Activated CD4-positive, alpha-beta T cell treated with anti-CD3 and anti-CD28 coated beads for 36 hours (primary cell): ENCODE measurements around the gene RAB11FIP4. TPM values are rescaled to one million over a fixed set of nuclear protein-coding genes. Genes with fewer than 3 reads are reported as not detected.
A peak's percentile ranks its signal among the peaks of the same experiment; 100 is the strongest.

Source experiments
- ATAC-seq: fragments of 200-7000 bp; cut with Tn5 transposase; one replicate; pipeline ENCODE4 v1.10.0; 2021; ENCODE audit warnings: mild to moderate bottlenecking, moderate library complexity
- CTCF ChIA-PET: fragments of 350-600 bp; sonication (Branson Sonifier 250); formaldehyde crosslinking; loops from one replicate; lab custom pipeline; 2021; ENCODE audit warnings: antibody characterized with exemption; lab: Charles Lee
- POLR2A ChIA-PET: fragments of 350-600 bp; sonication (Branson Sonifier 250); formaldehyde crosslinking; loops from one replicate; lab custom pipeline; 2021; ENCODE audit warnings: antibody characterized with exemption, inconsistent platforms; lab: Charles Lee
- DNase-seq: peaks from one replicate; pipeline ENCODE4 v3.0.0-alpha.2; 2020
- H3K27ac Mint-ChIP-seq: one replicate; pipeline ENCODE4 v1.8.0; 2021; ENCODE audit warnings: mixed read lengths
- H3K27me3 Mint-ChIP-seq: one replicate; pipeline ENCODE4 v1.8.0; 2021; ENCODE audit warnings: mixed read lengths
- H3K36me3 Mint-ChIP-seq: one replicate; pipeline ENCODE4 v1.8.0; 2021; ENCODE audit warnings: low read depth, mixed read lengths
- H3K4me1 Mint-ChIP-seq: one replicate; pipeline ENCODE4 v1.8.0; 2021; ENCODE audit warnings: mixed read lengths
- H3K4me3 Mint-ChIP-seq: one replicate; pipeline ENCODE4 v1.8.0; 2021; ENCODE audit warnings: mild to moderate bottlenecking, moderate library complexity, mixed read lengths
- H3K9me3 Mint-ChIP-seq: one replicate; pipeline ENCODE4 v1.8.0; 2021; ENCODE audit warnings: low read depth, mixed read lengths
- intact Hi-C, 2 experiments: fragments of 100-400 bp; cut with DNase I in 1 of 2; cut with micrococcal nuclease in 1 of 2; formaldehyde crosslinking; loops; one replicate each; pipeline versions ENCODE4 v1.14.2 to v1.15.1; 2022 to 2024; cut with DNase I, micrococcal nuclease
- total RNA-seq, 2 experiments: library from RNA; stranded (reverse); gene quantifications; one replicate each; pipeline ENCODE4 v1.2.3, GENCODE V29; 2021

The RAB11FIP4 gene
- total RNA-seq, 2 experiments from 2014 or later: 30.3 to 41.4 TPM

DNA sequence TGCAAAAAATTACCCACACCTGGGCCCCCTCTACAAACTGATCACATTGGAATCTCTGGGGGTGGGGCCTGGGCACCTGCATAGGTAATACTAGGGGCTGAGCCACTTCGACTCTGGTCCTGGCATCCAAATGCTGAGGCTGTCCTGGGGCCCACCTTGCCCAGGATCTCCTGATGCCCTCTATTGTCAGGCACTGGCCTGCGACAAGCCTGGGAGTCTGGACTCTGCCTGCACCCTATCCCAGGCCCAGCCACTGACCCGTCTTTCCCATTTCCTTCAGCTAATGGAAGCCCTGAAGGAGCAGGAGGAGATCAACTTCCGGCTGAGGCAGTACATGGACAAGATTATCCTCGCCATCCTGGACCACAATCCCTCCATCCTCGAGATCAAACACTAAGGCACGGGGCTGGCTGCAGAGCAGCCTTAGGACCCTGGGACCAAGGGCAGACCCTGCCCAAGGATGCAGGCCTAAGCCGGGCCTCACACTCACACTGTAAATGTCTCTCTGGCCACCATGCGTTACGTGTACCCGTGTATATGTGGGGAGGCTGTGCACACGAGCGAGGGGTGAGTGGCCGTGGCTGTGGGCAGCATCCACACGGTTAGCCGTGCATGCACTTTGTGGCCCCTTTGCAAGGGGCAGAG, 140.0 kb downstream of the RAB11FIP4 start:
- intact Hi-C loops: loop anchor here in 1 of 2 experiments (5.0 kb wide), 1 partner anchor 311 kb away; no protein-coding TSS in a partner anchor
- peaks cover 18% of the 10 kb centered on the region for H3K4me1 Mint-ChIP-seq
- no peak for ATAC-seq
- no peak overlapping the region for H3K27ac Mint-ChIP-seq
- peaks cover 11% of the 10 kb centered on the region for H3K36me3 Mint-ChIP-seq
- CTCF ChIA-PET: interaction anchor here (0.6 to 1.4 kb wide), 2 partner anchors 92 to 311 kb away, joined by 3 read pairs; no protein-coding TSS in a partner anchor
- DNase-seq: no peak
- no peak overlapping the region for H3K4me3 Mint-ChIP-seq
- POLR2A ChIA-PET: no interaction called here
- no peaks in the 10 kb centered on the region for H3K9me3 Mint-ChIP-seq
- no peaks in the 10 kb centered on the region for H3K27me3 Mint-ChIP-seq

DNA sequence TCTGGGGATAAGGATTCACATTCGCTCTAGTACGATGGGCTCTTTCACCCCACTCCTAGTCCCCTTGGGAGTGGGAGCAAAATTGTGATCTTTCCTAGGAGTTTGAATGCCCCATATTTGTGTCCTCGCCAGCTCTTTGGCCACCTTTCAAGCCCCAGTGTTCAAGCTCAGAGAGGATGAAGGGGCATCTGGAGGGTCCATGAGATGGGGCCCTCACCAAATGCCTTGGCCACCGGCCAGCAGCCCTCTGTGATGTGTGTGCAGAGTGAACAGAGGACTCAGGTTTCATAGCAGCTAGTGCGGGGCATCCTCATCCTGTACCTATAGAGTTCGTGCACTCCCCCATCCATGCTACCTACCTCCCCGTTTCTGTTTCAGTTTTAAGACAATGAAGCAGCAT, 140.6 kb downstream of the RAB11FIP4 start:
- ATAC-seq: no peak
- H3K4me3 Mint-ChIP-seq: no peak overlapping the region
- ChIA-PET POLR2A (no interaction called here), CTCF (interaction anchor here (0.6 kb wide), 2 partner anchors 193 to 310 kb away, joined by 3 read pairs; no protein-coding TSS in a partner anchor)
- H3K27ac Mint-ChIP-seq: no peak overlapping the region
- H3K36me3 Mint-ChIP-seq: peaks cover 11% of the 10 kb centered on the region
- DNase-seq: no peak
- H3K27me3 Mint-ChIP-seq: no peaks in the 10 kb centered on the region
- intact Hi-C loops: loop anchor here in 1 of 2 experiments (5.0 kb wide), 1 partner anchor 310 kb away; no protein-coding TSS in a partner anchor
- no peaks in the 10 kb centered on the region for H3K9me3 Mint-ChIP-seq
- peaks cover 18% of the 10 kb centered on the region for H3K4me1 Mint-ChIP-seq

DNA sequence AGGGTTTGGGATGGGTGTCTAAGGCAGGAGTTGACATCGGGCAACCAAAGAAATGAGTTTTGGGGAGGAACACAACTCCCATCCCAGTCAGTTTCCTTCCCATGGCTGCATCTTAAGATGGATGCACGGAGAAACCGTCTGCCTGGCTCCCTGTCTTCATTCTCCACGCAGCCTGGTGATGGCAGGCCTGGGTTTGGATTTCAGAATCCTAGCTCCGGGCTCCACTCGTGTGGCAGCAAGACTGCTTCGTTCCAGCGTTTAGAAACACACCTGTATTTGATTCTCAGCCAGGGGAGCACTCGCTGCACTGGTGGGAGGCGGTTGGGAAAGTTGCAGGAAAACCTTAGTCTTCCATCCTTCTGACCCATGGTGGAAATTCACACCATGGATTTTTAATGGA, 141.1 kb downstream of the RAB11FIP4 start:
- ChIA-PET POLR2A (no interaction called here), CTCF (interaction anchor here (0.6 to 1.0 kb wide), 3 partner anchors 24 to 310 kb away, joined by 3 read pairs; no protein-coding TSS in a partner anchor)
- Mint-ChIP-seq H3K27ac (no peak overlapping the region), H3K27me3 (no peaks in the 10 kb centered on the region), H3K4me1 (peaks cover 18% of the 10 kb centered on the region), H3K4me3 (no peak overlapping the region), H3K9me3 (no peaks in the 10 kb centered on the region), H3K36me3 (peaks cover 11% of the 10 kb centered on the region)
- DNase-seq: no peak
- intact Hi-C loops: loop anchor here in 1 of 2 experiments (5.0 kb wide), 1 partner anchor 310 kb away; no protein-coding TSS in a partner anchor
- no peak for ATAC-seq

DNA sequence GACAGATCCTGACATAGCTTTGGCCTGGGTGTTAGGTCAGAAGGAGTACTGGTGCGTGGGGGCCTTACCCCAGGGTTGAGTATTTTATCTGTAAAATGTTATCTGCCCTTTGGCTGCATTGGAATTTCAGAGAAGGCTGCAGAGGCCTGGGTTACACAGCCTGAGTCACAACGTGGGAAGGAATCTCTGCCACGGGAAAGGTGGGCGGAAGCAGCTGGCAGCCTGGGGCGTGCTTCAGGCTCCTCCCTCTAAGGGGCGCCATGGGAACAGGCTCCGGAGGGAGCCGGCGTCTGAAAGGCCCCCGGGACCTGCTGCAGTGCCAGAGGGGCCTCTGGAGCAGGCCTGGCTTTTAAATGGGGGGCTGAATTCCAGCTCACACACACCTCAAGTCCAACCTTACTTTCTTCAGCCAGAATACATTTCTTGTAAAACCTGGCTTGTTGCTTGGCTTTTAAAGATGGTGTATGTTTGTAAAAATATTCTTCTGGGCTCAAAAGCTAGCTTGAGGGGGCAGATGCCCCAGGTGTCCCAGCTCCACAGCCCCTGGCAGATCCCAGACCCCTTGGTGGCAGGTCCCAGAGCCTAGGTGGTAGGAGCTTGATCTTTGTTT, 142.2 kb downstream of the RAB11FIP4 start:
- Mint-ChIP-seq H3K27me3 (no peaks in the 10 kb centered on the region), H3K4me3 (no peak overlapping the region), H3K4me1 (peaks cover 18% of the 10 kb centered on the region), H3K9me3 (no peaks in the 10 kb centered on the region), H3K36me3 (peaks cover 11% of the 10 kb centered on the region), H3K27ac (no peak overlapping the region)
- ChIA-PET POLR2A (no interaction called here), CTCF (interaction anchor here (0.6 to 1.1 kb wide), 6 partner anchors 8 to 223 kb away, joined by 3 to 6 read pairs (median 4); no protein-coding TSS in a partner anchor)
- ATAC-seq: peak; percentile 43
- peak; percentile 66 for DNase-seq
- intact Hi-C loops: loop anchor here (1.0 to 5.0 kb wide), 2 partner anchors 309 kb away; no protein-coding TSS in a partner anchor

DNA sequence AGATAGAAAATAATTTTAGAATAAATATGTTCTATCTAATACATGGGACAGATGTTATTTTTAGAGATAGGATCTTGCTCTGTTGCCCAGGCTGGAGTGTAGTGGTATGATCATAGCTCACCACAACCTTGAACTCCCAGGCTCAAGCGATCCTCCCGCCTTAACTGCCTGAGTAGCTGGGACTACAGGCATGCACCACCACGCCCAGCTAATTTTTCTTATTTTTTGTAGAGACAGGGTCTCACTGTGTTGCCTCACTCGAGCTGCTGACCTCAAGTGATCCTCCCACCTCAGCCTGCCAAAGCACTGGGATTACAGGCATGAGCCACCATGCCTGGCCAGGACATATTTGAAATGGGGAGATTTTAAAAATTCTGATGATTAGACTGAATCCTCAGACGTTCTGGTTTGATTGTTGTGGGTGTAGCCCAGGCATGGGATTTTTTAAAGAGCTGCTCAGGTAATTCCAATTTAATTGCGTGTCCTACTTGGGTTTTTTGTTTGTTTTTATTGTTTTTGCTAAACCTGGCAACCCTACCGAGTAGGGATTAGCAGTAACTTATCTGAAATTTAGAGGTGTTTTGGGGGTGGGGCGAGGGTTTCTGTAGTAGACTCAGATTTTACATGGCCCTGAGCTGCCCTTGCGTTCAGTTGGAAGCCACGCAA, 142.9 kb downstream of the RAB11FIP4 start:
- Mint-ChIP-seq H3K27me3 (no peaks in the 10 kb centered on the region), H3K36me3 (peaks cover 11% of the 10 kb centered on the region), H3K9me3 (no peaks in the 10 kb centered on the region), H3K27ac (no peak overlapping the region), H3K4me1 (peaks cover 18% of the 10 kb centered on the region), H3K4me3 (no peak overlapping the region)
- DNase-seq: no peak
- POLR2A ChIA-PET: interaction anchor here (1.0 kb wide), 1 partner anchor 26 kb away, joined by 4 read pairs; no protein-coding TSS in a partner anchor
- intact Hi-C loops: loop anchor here in 1 of 2 experiments (5.0 kb wide), 1 partner anchor 308 kb away; no protein-coding TSS in a partner anchor
- ATAC-seq: no peak
- CTCF ChIA-PET: interaction anchor here (0.6 to 1.8 kb wide), 14 partner anchors 8 to 440 kb away, joined by 3 to 6 read pairs (median 3); partner anchors contain the start of gene NF1

DNA sequence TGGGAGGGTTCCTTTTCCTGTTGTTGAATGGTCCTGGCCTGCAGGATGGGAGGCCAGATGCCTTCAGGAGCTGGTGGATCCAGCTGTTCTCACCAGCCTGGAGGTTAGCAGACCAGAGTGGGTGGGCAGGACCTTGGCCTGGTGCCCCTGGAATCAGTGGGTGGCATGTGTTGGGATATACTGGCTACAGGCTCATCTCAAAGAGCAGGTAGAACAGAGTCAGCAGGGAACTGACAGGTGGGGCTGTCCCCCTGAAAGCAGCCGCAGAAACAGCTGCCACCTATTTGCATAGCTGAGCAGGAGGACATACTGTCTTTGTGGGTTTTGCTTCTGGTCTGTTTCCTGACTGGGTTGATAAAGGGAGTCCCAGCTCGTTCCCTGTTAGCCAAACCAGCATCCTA, 144.1 kb downstream of the RAB11FIP4 start:
- POLR2A ChIA-PET: interaction anchor here (0.7 to 1.0 kb wide), 2 partner anchors 27 to 93 kb away, joined by 3 to 4 read pairs; no protein-coding TSS in a partner anchor
- intact Hi-C loops: no loop called here
- Mint-ChIP-seq H3K4me1 (peaks cover 18% of the 10 kb centered on the region), H3K27me3 (no peaks in the 10 kb centered on the region), H3K4me3 (no peak overlapping the region), H3K36me3 (peaks cover 11% of the 10 kb centered on the region), H3K9me3 (no peaks in the 10 kb centered on the region), H3K27ac (no peak overlapping the region)
- CTCF ChIA-PET: interaction anchor here (0.7 to 1.8 kb wide), 8 partner anchors 9 to 309 kb away, joined by 3 to 4 read pairs (median 3); no protein-coding TSS in a partner anchor
- DNase-seq (peak; percentile 74), ATAC-seq (peak; percentile 94)

DNA sequence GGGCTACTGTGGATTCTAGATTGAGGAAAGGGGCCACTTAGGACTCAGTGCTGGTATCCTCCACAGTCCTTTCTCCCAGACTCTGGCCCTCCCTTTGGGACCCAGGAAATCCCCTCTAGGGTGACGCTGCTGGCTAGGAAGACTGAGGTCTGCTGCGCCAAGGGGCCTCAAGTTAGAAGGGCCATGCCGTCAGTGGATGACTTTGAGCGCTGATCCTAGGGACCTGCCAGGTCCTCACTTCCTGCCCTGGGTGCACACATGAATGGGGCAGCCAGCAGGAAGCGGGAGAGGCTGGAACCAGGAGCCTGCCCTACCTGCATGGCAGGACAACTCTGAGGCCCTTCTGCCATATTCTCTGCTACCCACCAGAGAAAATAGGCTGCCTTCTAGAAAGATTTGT, 145.0 kb downstream of the RAB11FIP4 start:
- H3K4me1 Mint-ChIP-seq: peaks cover 18% of the 10 kb centered on the region
- no peak overlapping the region for H3K27ac Mint-ChIP-seq
- no peak for ATAC-seq
- no peaks in the 10 kb centered on the region for H3K27me3 Mint-ChIP-seq
- ChIA-PET CTCF (no interaction called here), POLR2A (no interaction called here)
- H3K36me3 Mint-ChIP-seq: peaks cover 10% of the 10 kb centered on the region
- intact Hi-C loops: no loop called here
- DNase-seq: no peak
- H3K9me3 Mint-ChIP-seq: no peaks in the 10 kb centered on the region
- no peak overlapping the region for H3K4me3 Mint-ChIP-seq

DNA sequence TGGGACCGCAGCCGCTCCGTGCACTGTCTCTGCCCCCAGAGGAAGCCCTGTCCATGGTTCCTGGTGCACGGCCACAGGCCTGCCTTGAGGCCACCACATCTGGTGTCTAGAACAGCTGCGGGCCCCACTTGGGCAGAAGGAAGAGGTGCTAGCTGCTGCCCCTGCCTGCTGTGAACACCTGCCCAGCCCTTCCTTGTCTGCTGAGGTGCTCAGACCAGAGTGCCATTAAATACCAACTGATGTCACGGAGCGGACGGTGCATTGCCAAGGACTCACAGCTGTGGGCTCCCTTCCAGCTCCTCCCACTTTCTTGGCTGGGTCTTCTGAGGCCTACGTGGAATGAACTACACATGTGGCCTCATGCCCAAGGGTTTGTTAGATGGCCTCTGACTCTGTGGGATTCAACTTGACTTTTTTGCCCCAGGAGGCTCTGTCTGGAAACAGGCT, 146.1 kb downstream of the RAB11FIP4 start:
- Mint-ChIP-seq H3K27me3 (no peaks in the 10 kb centered on the region), H3K9me3 (no peaks in the 10 kb centered on the region), H3K4me3 (no peak overlapping the region), H3K36me3 (peaks cover 2% of the 10 kb centered on the region), H3K4me1 (peaks cover 18% of the 10 kb centered on the region), H3K27ac (no peak overlapping the region)
- DNase-seq (no peak), ATAC-seq (no peak)
- intact Hi-C loops: no loop called here
- CTCF ChIA-PET: interaction anchor here (1.3 kb wide), 1 partner anchor 100 kb away, joined by 3 read pairs; no protein-coding TSS in a partner anchor
- POLR2A ChIA-PET: no interaction called here

DNA sequence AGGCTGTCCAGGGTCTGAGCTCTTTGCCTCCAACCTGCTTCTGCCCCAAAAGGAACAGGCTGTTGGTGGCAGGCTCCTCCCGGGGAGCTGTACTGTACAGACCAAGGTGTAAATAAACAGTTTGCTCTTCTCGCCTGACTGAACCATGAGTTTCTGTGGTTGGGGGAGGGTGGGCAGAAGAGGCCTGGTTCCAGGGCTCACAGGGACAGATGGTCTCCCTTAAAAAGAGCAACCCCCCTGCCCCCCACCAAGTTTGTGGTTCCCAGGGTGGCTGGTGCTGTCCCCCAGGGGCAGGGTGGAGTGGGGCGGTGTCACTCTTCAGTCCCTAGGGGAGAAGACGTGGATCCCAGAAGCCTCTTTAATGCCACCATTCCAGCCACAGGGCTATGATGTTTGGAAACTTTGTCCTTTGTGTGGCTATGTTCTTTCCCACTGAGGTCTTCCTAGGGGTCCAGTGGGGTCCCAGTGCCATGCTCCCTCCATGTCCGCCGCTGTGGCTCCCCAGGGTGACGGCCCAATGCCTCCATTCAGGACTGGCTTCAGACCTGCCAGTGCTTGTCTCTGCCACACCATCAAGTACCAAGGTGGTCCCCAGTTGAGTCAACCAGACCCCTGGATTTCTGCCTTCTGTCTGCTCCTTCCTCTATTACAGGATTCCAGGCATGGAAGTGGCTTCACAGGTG, 146.7 kb downstream of the RAB11FIP4 start:
- CTCF ChIA-PET: interaction anchor here (1.3 kb wide), 1 partner anchor 101 kb away, joined by 3 read pairs; no protein-coding TSS in a partner anchor
- H3K27me3 Mint-ChIP-seq: no peaks in the 10 kb centered on the region
- H3K36me3 Mint-ChIP-seq: peaks cover 2% of the 10 kb centered on the region
- H3K4me3 Mint-ChIP-seq: no peak overlapping the region
- intact Hi-C loops: no loop called here
- DNase-seq (no peak), ATAC-seq (no peak)
- H3K4me1 Mint-ChIP-seq: peaks cover 14% of the 10 kb centered on the region
- no peak overlapping the region for H3K27ac Mint-ChIP-seq
- H3K9me3 Mint-ChIP-seq: no peaks in the 10 kb centered on the region
- POLR2A ChIA-PET: no interaction called here

DNA sequence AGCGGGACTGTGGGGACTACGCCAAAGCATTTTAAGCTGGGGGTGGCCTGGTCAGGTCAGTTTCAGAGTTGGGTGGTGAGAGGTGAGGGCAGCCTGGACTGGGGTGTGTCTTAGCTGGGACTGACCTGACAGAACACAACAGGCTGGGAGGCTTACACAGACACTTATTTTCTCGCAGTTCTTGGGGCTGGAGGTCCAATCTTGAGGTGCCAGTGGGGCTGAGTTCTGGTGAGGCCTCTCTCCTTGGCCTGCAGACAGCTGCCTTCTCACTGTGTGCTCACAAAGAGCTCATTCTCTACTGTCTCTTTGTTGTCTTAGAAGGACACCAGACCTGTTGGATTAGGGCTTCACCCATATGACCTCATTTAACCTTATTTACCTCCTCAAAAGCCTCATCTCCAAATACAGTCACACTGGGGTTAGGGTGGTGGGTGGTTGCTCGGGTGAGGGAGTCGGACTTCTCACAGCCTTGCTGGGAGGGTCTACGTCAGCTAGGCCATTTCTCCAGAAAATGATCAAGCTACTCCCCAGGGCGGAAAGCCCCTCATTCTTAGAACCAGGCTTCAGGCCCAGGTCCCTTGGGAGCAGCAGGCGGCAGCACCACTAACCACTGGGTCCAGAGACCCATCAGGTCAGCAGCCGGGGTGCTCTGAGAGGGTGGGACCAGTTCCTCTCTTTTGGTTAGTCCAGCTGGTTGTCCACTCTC, 149.3 kb downstream of the RAB11FIP4 start:
- no peaks in the 10 kb centered on the region for H3K36me3 Mint-ChIP-seq
- ChIA-PET CTCF (interaction anchor here (0.6 to 0.8 kb wide), 2 partner anchors 103 to 305 kb away, joined by 4 read pairs; no protein-coding TSS in a partner anchor), POLR2A (no interaction called here)
- H3K27ac Mint-ChIP-seq: no peak overlapping the region
- H3K4me1 Mint-ChIP-seq: peaks cover 3% of the 10 kb centered on the region
- intact Hi-C loops: no loop called here
- H3K27me3 Mint-ChIP-seq: no peaks in the 10 kb centered on the region
- H3K9me3 Mint-ChIP-seq: no peaks in the 10 kb centered on the region
- H3K4me3 Mint-ChIP-seq: no peak overlapping the region
- ATAC-seq (no peak), DNase-seq (no peak)
